ENCODE results near the gene ZP1.

The ZP1 gene

GRCh38 chr11:60858236-60858635 lies 9.1 kb upstream of the ZP1 start:
- DNase-seq (ENCODE audit: insufficient read length, low spot score) (no peak), FAIRE-seq (no peak)
- no peak for TF ChIP-seq CTCF (IDR thresholded peaks at IDR 0.05; ENCODE audit: insufficient read depth, missing control alignments)

GRCh38 chr11:60858731-60859464 lies 8.4 kb upstream of the ZP1 start:
- TF ChIP-seq CTCF (IDR thresholded peaks at IDR 0.05; ENCODE audit: insufficient read depth, missing control alignments) = no peak
- DNase-seq (ENCODE audit: insufficient read length, low spot score) = no peak
- FAIRE-seq = no peak

GRCh38 chr11:60859616-60860250 lies 7.6 kb upstream of the ZP1 start:
- TF ChIP-seq CTCF (IDR thresholded peaks at IDR 0.05; ENCODE audit: insufficient read depth, missing control alignments) = no peak
- no peak for FAIRE-seq

GRCh38 chr11:60860943-60861342 lies 6.4 kb upstream of the ZP1 start:
- FAIRE-seq = no peak
- no peak for DNase-seq (ENCODE audit: insufficient read length, low spot score)
- TF ChIP-seq CTCF (IDR thresholded peaks at IDR 0.05; ENCODE audit: insufficient read depth, missing control alignments) = no peak

More at GRCh38 chr11:60859616-60860250, 7.6 kb upstream of the ZP1 start:
- no peak for DNase-seq (ENCODE audit: insufficient read length, low spot score)

DNA sequence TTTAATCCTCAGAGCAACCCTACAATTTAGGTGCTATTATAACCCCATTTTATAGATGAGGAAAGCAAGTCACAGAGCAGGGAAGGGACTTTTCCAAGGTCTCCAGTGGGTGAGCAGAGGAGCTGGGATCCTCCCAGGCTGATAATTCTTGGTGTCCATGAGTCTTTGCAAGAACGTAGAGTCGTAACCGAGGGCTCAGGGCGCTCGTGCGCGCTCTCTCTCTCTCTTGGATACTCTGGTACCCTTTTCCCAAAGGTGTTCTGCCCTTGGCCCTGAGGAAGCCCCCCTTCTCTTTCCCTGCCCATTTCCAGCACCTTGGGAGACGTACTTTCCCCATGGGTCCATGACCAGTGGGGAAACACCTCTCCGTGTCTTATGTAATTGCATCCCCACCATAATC lies 5.2 kb upstream of the ZP1 start:
- no peak for TF ChIP-seq CTCF (IDR thresholded peaks at IDR 0.05; ENCODE audit: insufficient read depth, missing control alignments)
- FAIRE-seq = no peak
- DNase-seq (ENCODE audit: insufficient read length, low spot score) = no peak

GRCh38 chr11:60863550-60864521 lies 3.5 kb upstream of the ZP1 start:
- no peak for DNase-seq (ENCODE audit: insufficient read length, low spot score)
- no peak for TF ChIP-seq CTCF (IDR thresholded peaks at IDR 0.05; ENCODE audit: insufficient read depth, missing control alignments)
- FAIRE-seq = no peak
